HepG2 (cell line): ENCODE data around the gene XCR1.

Experiments used
- ARNT ChIP-seq: fragments of 450-650 bp; IDR thresholded peaks from 2 replicates; pipeline ENCODE4 v1.6.1; 2017
- CAMTA2 ChIP-seq: sonication (generic); formaldehyde crosslinking; IDR thresholded peaks from 2 replicates; pipeline ENCODE4 v1.4.0; 2020; ENCODE audit warnings: mild to moderate bottlenecking, missing genetic modification reagents, borderline replicate concordance
- CREB1 ChIP-seq, 2 experiments: fragments of 450-650 bp in 1 of 2; IDR thresholded peaks; 2 replicates each; pipeline ENCODE4 v1.6.1; 2016 to 2017; ENCODE audit warnings: control low read depth in 1 of 2, mild to moderate bottlenecking in 1 of 2, missing compliant biosample characterization in 1 of 2, missing genetic modification characterization in 1 of 2
- GLI4 ChIP-seq: sonication (generic); formaldehyde crosslinking; IDR thresholded peaks from 2 replicates; pipeline ENCODE4 v1.5.1; 2020; ENCODE audit warnings: missing genetic modification reagents, mild to moderate bottlenecking, moderate library complexity, borderline replicate concordance
- RELA ChIP-seq: sonication (generic); formaldehyde crosslinking; IDR thresholded peaks from 2 replicates; pipeline ENCODE4 v1.4.0; 2020; ENCODE audit warnings: missing genetic modification reagents
- XBP1 ChIP-seq: sonication (generic); formaldehyde crosslinking; IDR thresholded peaks from 2 replicates; pipeline ENCODE4 v1.5.0; 2020; ENCODE audit warnings: missing genetic modification reagents
- TF ChIP-seq, protein P1 (sequence below): sonication (generic); formaldehyde crosslinking; IDR thresholded peaks from 2 replicates; pipeline ENCODE4 v1.4.0; 2020; ENCODE audit warnings: missing genetic modification reagents

DNA sequence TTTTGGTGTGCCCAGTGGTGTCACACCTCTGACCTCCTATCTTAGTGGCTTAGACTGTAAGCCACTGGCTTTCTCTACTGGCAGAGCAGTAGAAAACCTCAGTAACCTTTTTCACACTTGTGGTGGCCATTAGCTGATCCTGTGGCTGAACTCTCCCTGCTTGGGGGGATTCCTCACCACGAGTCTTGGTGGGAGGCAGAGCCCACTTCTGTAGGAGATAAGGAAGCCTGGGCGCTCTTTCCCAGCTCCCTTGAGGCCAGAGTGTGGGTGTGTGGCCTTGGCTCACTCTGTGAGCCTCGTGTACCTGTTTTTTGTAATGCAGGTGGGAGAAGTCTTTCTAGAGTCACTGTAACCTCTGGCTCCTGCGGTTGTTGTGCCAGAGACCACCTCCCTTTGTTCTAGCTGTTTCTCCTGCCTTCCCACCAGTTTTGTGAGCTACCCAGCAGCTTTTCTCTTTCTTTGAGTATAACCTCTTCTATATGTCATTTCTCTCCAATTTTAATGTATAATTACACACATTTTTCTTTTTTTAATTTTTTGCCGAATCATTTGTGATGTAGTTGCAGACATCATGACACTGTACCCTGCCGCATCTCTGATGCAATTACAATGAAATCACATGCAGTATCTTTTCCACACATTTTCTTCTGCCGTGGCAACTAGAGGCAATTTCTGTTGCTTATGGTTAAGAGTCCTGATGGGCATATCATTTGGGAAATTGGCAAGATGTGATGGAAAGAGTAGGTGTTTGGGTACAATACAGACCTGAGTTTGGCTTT, 13.8 kb downstream of the XCR1 start:
- TF ChIP-seq ARNT: no peak
- TF ChIP-seq XBP1: no peak
- TF ChIP-seq CREB1 (IDR thresholded peaks at IDR 0.05): no peak
- TF ChIP-seq CREB1 (CRISPR knock-in tag; IDR thresholded peaks at IDR 0.05): no peak
- no peak for TF ChIP-seq RELA
- no peak for TF ChIP-seq CAMTA2 (CRISPR knock-in tag)
- TF ChIP-seq, protein P1, sequence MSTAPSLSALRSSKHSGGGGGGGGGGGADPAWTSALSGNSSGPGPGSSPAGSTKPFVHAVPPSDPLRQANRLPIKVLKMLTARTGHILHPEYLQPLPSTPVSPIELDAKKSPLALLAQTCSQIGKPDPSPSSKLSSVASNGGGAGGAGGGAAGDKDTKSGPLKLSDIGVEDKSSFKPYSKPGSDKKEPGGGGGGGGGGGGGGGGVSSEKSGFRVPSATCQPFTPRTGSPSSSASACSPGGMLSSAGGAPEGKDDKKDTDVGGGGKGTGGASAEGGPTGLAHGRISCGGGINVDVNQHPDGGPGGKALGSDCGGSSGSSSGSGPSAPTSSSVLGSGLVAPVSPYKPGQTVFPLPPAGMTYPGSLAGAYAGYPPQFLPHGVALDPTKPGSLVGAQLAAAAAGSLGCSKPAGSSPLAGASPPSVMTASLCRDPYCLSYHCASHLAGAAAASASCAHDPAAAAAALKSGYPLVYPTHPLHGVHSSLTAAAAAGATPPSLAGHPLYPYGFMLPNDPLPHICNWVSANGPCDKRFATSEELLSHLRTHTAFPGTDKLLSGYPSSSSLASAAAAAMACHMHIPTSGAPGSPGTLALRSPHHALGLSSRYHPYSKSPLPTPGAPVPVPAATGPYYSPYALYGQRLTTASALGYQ (CRISPR knock-in tag): no peak
- TF ChIP-seq GLI4 (CRISPR knock-in tag): no peak
